GM18505 (cell line): Measurements from ENCODE around the gene VAT1.
A peak's percentile ranks its signal among the peaks of the same experiment; 100 is the strongest.
"Not testable (repeated sequence)": the region's sequence is repeated elsewhere in the genome, so short reads cannot be mapped to it uniquely, and the experiment has no call there.

Source experiments
- ATAC-seq: cut with Tn5 transposase; IDR thresholded peaks from one replicate; pipeline ENCODE4 v1.9.1; 2021; ENCODE audit not compliant: unreplicated experiment
- POLR2A ChIP-seq: IDR thresholded peaks from 4 replicates; pipeline ENCODE4 v1.6.1; 2011; ENCODE audit warnings: borderline replicate concordance; ENCODE audit not compliant: insufficient read depth, insufficient read length; ENCODE audit errors: extremely low read depth

Gene VAT1

DNA sequence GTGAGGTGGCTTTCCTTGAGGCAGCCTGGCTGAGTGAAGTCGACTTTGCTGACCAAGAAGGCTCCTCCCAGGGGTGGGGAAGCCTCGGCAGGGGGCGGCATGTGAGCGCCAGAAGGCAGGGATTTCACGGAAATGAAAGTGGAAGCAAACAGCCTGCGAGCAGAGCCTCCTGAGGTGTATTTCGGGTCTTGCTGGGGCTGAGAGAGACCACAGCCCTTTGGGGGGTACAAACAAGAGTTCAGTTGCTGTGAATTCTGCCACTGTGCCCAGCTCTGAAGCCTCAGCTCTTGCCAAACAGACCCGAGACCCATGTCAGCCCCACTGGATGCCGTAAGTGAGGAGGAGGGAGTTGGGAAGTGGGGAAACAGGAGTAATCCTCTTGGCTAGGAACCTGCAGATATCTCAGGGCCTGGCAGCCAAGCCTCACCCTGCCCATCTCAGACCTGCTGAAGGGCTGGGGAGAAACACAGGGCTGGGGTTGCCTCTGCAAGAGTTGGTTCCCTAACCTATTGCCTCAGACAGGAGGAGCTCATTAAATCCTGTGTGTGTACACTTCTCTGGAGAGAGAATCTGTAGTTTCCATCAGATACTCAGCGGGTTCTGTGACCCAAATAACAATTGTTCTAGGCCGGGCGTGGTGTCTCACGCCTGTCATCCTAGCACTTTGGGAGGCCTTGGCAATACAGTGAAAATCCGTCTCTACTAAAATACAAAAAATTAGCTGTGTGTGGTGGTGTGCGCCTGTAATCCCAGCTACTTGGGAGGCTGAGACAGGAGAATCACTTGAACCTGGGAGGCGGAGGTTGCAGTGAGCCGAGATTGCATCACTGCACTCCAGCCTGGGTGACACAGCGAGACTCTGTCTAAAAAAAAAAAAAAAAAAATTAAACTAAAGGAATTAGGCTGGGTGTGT is 15.3 kb downstream of the VAT1 start, which contains the start of gene IFI35:
TSS of gene IFI35 (plus strand) at position 146 of the 913 bp plus-strand sequence. CDS start at position 310, 164 bp downstream.
- TF ChIP-seq POLR2A: peak; percentile 78
- peak; percentile 81 for ATAC-seq

DNA sequence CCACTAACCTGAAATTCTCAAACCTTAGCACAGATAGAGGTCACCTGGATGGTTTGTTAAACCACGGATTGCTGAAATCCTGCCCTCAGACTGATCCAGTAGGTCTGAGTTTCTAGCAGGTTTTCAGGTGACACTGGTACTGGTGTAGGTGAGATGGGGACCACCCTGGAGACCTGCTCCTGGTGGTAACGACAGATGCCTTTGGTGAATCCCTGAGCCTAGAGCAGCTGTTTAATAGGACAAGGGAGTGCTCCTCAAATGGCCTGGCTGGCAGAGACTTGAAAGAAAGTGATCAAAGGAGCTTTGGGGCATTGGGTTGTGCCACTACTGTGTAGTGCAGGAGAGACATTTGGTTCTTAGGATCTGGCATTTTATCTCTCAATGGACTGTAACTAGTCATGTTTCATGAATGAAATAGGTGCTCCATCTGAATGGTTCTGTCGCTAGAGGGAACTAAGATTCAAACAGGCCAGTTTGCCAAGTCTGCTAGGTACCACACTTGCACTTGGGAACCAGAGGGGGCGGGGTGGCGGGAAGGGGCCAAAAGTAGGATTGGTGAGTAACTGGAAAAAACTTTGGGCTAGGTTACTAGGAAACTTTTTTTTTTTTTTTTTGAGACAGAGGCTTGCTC is 18.5 kb downstream of the VAT1 start:
- no peak for TF ChIP-seq POLR2A
- ATAC-seq: no peak

DNA sequence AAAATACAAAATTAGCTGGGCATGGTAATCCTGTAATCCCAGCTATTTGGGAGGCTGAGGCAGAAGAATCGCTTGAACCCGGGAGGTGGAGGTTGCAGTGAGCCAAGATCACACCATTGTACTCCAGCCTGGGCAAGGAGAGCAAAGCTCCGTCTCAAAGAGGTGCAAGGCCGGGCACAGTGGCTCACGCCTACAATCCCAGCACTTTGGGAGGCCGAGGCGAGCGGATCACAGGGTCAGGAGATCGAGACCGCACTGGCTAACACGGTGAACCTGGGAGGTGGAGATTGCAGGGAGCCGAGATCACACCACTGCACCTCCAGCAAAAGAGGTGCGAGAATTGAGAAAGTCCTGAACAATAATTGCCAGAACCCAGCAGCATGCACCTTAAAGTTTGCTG is 21.3 kb downstream of the VAT1 start:
- ATAC-seq: not testable (repeated sequence)

DNA sequence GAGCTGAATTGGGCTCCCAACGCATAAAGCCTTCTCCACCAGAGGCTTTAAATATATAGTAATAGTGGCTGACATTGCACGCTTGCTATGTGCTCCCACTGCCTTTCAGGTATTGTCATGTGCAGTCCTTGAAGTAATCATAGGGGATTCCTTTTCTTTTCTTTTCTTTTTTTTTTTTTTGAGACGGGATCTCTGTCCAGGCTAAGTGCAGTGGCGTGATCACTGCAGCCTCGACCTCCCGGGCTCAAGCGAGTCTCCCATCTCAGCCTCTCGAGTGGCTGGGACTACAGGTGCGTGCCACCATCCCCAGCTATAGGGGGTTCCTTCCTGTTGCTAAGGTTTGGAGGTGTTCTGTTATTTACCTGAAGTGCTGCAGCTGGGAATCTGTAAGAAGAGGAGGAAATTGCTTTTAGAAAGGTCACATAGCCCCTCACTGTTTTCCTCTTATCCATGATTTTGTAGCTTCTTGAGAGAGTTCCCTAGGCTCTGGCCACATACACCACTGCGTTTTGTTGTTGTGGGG is 23.1 kb downstream of the VAT1 start:
- ATAC-seq: no peak
- TF ChIP-seq POLR2A: no peak

DNA sequence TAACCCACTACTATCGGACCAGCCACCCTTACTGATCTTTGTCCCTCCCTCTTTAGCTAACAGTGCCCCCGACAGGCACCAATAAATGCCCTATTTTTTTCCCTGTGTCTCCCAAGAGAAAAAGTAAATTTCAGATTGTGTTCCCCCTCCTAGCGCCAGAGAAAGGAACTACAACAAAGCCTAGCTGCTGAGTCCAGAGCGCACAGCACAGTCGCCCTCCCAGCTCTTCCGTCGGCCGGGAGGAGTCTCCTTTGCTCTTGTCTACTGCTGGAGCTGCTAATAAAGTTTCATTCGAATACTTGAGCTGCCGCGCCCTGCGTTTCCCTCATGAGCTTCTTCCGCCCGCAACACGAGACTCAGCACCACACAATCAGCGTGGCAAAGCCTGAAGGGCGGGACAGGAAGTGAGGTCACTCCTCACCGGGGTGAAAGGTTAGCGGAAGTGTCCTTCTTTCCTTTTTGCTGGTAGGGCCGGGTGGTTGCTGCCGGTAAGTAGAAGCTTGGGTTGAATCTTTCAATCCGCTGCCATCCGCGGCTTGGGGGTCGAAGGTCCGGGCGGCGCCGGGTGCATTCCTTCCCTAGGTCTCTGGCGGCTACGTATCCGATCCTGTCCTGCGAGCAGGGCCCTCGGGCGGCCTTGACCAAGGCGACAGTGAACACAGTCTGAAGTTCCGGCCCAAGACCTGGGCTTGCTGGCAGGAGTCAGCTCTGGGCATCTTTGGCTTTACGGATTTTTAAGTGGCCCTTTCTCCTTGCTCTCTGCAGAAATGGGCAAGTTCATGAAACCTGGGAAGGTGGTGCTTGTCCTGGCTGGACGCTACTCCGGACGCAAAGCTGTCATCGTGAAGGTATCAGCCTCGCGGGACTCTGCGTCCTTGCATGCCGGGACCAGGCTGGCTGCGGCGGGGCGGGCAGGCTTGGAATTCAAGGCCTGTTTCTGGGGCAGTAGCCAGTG is 23.9 kb downstream of the VAT1 start, which contains the start of gene RPL27:
TSS of gene RPL27 (plus strand) at position 436 of the 955 bp plus-strand sequence. CDS start at position 768, 332 bp downstream.
- ATAC-seq: peak; percentile 90
- peak; percentile 97 for TF ChIP-seq POLR2A

DNA sequence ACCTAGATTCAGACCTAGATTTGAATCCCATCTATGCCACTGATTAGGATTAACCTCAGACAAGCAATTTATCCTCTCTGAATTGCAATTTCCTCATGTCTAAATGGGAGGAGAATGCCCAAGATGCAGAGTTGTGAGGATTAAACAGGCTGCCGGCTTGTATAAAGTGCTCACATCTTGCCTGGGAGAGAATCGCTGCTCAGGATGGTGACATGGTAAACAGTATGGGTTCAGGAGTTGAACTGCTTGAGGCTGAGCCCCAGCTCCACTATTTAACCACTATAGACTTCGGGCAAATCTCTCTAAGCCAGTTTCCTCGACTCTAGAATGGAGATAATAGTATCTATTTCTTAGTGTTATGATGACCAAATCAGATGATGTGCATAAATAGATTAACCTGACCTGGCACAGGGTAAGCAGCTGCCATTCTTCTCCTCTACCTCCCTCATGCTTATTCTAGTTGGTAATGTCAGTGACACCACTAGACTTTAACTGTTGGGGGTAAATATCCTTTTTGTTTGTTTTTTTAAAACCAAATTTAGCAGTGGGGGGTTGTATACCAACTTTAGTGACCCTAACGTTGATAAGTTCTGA is 24.7 kb downstream of the VAT1 start:
- ATAC-seq: no peak
- TF ChIP-seq POLR2A: no peak

DNA sequence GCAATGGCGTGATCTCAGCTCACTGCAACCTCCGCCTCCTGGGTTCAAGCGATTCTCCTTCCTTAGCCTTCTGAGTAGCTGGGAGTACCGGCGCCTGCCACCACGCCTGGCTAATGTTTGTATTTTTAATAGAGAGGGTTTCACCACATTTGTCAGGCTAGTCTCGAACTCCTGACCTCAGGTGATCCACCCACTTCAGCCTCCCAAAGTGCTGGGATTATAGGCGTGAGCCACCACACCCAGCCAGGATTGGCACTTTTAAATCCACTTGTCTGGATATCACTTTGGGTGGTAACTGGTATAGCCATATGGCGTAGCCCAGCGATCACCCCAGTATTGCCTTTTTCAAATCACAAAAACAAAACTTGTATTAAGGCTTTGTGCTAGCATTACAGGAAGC is 28.3 kb downstream of the VAT1 start:
- ATAC-seq: not testable (repeated sequence)

DNA sequence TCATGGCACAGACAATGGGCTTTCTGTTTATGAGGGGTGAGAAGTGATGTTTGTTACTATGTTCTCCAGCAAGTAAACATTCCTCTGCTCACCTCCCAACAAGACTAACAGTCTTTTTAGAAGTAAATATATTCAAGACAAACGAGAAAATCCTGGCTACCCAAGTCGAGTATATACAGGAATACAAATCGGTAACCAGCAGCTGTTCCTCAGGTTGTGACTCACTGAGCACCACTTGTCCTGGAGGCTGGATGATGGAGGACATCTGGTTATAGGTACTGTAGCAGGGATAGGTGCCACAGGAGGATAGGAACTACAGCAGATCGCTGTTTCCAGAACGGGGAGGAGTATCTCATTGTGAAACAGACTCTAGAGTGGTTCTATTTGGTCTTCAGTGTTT is 29.3 kb downstream of the VAT1 start:
- no peak for ATAC-seq
- no peak for TF ChIP-seq POLR2A

DNA sequence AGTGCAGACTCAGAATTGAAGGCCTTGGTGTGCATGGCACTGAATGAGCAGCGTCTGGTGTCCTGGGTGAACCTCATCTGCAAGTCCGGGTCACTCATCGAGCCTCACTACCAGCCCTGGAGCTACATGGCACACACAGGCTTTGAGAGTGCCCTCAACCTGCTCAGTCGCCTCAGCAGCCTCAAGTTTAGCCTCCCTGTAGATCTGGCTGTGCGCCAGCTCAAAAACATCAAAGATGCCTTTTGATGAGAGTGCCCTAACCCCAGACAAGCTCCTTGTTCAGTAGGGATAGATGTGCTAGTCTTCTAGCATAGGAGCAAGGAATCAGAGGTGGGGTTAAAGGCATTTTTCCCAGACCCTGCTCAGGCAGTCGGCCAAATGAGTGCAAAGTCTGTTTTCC is 30.7 kb downstream of the VAT1 start:
- ATAC-seq: no peak
- TF ChIP-seq POLR2A: no peak

DNA sequence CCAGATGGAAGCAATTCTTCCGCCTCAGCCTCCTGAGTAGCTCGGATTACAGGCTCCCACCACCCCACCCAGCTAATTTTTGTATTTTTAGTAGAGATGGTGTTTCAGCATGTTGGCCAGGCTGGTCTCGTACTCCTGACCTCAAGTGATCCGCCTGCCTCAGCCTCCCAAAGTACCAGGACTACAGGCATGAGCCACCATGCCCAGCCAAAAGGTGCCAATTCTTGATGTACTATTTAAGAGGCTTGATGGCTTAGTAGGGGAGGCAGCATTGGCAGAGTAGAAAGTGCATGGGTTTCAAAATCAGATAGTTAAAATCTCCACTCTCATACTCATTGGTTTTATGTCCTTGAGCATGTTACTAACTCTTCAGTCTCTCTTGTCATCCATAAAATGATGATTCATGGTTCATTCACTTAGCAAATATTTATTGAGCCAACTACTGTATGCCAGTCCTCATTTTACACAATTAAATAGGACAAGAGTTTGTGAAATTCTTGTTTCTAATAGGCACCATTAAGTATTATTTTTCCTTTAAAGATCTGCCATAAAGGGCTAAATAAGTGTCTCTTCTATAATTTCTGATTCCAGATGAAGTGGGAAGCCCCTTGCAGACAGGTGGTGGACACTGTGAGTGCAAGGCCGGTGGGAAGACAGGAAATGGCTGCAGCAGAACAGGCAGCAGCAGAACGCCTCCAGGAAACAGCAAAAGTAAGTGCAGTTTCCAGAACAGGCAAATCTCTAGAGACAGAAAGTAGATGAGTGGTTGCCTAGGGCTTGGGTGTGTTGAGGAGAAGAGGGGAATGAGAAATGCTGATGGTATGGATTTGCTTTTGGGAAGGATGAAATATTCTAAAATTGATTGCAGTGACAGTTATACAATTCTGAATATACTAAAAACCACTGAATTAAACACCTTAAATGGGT is 32.2 kb downstream of the VAT1 start:
- no peak for ATAC-seq
- TF ChIP-seq POLR2A: no peak

DNA sequence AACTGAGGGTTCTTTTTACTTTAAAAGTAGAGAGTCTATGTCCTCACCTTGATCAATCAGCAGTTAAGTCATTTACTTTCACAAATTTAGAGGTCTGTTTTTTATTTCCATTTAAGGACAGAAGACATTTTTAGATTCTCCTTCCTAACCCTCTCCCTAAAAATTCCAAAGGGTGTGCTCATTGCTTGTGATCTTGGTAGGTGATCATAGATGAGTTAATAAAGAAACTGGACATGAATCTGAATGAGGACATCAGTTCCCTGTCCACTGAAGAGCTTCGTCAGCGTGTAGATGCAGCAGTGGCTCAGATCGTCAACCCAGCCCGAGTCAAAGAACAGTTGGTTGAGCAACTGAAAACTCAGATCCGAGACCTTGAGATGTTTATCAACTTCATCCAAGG is 33.0 kb downstream of the VAT1 start:
- no peak for ATAC-seq
- TF ChIP-seq POLR2A: no peak

DNA sequence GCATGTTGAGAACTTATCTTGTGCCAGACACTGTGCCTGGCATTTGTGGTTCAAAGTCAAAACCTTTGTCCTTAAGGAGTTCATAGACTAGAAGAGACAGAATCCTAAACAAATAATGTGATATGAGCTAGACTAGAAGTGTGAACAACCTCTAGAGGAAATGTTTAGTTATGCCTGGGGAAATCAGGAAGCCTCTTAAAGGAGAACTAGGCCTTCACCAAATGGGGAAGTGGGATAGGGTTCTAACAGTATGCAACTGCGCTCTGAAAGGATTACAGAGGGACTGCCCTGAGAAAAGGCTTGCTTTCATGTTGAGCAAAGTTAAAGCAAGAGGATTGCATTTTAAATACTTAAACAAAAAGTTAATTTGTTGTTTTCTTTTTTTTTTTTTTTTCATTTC is 37.0 kb downstream of the VAT1 start:
- ATAC-seq: no peak
- no peak for TF ChIP-seq POLR2A
